GM12873 (cell line): Measurements from ENCODE around the gene ABHD2.

Experiments
- CTCF ChIP-seq: IDR thresholded peaks from 2 replicates; pipeline ENCODE4 v1.5.1; 2012; ENCODE audit warnings: low read depth, mild to moderate bottlenecking, moderate library complexity, low read length, control low read depth; ENCODE audit not compliant: insufficient read depth; ENCODE audit errors: missing control alignments

Gene ABHD2

GRCh38 chr15:89112341-89112971 lies 24.2 kb downstream of the ABHD2 start:
- TF ChIP-seq CTCF = no peak

- no peak for TF ChIP-seq CTCF
These were observed 25.2 kb downstream of the ABHD2 start for GRCh38 chr15:89113296-89114024.

- no peak for TF ChIP-seq CTCF
These were observed 26.7 kb downstream of the ABHD2 start for GRCh38 chr15:89114990-89115389.

GRCh38 chr15:89115547-89115946 lies 27.3 kb downstream of the ABHD2 start:
- TF ChIP-seq CTCF = no peak

- TF ChIP-seq CTCF = no peak
These were observed 28.1 kb downstream of the ABHD2 start for GRCh38 chr15:89116404-89116803.

GRCh38 chr15:89117790-89118189 lies 29.5 kb downstream of the ABHD2 start:
- TF ChIP-seq CTCF = no peak

GRCh38 chr15:89118481-89118989 lies 30.3 kb downstream of the ABHD2 start:
- no peak for TF ChIP-seq CTCF
